GM21737 (cell line): ENCODE results near the gene MAFG.
"Not testable (repeated sequence)": the region's sequence is repeated elsewhere in the genome, so short reads cannot be mapped to it uniquely, and the experiment has no call there.

Source experiments
- ATAC-seq: cut with Tn5 transposase; IDR thresholded peaks from one replicate; pipeline ENCODE4 v1.9.1; 2021; ENCODE audit warnings: mild to moderate bottlenecking, moderate library complexity; ENCODE audit not compliant: unreplicated experiment

Gene MAFG

DNA sequence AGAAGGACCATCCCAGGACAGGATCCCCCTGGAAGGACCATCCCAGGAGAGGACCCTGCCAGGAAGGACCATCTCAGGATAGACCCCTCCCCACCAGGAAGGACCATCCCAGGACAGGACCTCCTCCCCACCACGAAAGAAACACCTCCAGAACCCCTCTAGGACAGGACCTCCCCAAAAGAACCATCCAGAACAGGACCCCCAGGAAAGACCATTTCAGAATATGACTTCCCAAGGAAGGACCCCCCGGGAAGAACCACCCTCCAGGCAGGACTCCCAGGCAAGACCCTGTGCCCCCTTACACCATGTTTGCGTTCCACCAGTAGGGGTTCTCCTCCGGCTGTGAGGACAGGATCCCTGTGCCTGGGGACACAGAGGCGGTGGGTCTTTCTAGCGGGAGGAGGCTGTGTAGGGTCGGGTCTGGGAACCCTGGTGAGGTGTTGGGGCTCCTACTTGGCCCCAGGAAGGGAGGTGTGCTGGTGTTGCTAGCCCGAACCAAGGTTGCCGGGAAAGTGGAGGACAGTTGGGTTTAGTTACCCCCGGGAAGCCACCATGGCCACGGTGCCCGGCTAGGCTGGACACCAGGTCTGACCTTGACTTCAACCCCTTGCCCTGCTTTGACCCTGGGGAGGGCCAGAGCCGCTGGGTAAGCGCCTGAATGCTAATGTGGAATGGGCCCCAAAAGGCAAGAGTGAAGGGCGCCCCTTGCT is 31.3 kb upstream of the MAFG start:
- ATAC-seq, result no peak

DNA sequence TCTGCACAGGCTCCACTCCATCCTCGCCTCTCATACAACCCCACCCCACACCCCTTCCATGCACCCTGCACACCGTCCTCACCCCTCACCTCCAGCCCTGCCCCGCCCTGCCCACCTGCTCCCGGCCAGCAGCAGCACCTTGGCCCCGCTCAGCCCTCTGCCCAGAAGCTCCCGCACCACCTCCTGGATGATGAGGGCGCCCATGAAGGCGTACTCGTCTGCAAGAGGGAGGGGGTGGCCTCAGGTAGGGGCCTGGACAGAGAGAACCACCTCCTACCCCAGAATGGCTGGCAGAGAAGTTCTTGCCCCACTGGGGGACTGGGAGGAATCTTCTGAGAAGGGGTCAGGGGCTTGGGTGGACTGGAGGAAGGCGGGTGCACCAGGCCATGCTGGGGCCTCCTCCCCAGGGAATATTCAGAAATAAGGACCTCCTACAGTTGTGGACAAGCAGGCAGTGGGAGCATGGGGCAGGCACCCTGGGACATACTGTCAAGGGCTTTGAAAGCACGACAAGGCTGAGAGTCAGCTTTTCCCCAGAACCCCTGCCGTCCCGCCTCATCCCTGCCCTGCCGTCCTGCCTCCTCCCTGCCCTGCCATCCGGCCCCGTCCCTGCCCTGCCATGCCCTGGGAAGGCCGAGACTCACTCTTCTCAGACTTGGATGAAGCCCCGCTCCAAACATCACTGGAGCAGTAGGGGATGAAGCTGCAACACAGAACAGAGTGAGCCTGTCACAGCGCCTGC is 30.3 kb upstream of the MAFG start:
- no peak for ATAC-seq

DNA sequence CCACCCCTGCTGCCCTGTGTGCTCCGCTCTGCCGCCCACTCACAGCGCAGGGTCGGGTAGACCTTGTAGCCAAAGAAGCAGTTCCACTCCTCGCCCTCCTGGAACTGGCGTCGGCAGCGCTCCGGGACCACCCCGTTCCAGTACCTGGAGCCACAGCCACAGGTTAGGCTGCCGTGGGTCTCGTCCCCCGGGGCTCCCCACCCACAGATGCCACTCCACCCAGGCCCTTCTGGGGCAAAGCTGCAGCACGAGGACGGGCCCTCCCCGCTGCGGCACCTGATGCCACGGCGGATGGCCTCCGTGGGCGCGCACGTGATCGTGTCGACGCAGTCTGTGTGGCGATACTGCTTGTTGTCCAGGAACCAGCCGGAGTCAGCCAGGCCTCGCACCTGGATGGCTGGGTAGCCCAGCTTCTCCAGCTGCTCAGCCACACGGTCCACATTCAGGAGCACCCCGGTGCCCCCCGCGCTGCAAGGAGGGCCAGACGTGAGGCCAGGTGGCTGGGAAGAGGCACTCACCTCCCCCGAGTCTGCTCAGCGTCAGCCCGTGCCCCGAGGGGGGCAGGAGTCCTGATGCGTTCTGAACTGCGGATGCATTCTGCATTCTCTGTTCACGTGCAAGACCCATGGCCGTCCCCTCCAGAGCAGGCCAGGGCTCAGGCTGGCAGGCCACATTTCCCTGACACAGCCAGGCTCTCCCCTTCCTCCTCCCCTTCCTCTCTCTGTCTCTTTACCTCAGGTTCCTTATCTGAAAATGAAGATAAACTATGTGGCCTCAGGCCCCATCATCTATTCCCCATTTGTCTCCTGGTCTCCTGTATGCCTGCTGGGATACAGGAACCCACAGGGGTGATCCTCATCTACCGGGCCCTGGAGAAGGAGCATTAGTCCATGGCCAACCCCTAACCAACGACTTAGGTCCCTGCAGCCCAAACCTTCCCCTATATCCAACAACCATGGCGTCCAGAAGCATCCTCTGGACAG is 29.4 kb upstream of the MAFG start:
- ATAC-seq, result no peak

DNA sequence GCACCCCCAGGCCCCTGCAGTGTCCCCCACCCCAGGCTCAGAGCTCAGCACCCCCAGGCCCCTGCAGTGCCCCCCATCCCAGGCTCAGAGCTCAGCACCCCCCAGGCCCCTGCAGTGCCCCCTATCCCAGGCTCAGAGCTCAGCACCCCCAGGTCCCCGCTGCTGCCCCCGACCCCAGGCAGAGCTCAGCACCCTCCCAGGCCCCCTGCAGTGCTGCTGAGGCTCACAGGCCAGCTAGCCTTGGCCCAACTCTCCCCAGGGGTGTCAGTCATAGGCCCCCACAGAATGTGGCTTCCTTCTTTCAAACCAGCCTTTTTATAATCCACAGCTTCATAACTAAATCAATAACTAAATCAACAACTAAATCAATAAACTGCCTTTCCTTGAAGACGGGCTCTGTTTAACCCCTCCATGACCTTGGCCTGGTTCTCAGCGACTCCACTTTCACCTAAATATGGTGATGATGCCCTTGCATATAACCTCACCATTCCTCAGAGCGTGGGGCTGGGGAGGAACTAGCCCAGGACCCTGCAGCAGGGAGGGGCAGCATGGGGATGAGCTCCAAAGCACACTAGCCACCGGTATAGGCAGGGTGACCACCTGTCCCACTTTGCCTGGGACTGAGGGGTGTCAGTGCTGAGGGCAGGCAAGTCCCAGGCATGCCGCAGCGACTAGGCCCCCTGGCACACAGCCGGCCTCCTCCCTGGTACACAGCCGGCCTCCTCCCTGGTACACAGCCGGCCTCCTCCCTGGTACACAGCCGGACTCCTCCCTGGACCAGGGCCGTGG is 28.4 kb upstream of the MAFG start:
- ATAC-seq, result no peak

DNA sequence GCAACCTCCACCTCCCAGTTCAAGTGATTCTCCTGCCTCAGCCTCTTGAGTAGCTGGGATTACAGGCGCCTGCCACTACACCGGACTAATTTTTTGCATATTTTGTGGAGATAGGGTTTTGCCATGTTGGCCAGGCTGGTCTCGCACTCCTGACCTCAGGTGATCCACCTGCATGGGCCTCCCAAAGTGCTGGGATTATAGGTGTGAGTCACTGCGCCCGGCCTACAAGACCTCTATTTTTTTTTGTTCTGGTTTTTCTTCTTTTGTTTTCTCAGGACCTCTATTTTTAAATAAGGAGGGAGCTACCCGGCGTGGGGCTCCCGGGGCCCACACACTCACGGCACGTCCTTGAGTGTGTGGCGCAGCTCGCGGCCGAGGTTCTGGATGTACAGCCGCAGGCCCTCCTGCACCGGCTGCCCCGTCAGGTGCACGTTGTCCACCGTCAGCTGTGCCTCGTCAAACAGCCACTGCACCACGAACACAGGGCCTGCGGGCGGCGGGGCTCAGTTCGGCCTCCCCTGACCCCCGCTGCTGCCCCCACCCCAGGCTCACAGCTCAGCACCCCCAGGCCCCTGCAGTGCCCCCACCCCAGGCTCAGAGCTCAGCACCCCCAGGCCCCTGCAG is 27.6 kb upstream of the MAFG start:
- no peak for ATAC-seq

DNA sequence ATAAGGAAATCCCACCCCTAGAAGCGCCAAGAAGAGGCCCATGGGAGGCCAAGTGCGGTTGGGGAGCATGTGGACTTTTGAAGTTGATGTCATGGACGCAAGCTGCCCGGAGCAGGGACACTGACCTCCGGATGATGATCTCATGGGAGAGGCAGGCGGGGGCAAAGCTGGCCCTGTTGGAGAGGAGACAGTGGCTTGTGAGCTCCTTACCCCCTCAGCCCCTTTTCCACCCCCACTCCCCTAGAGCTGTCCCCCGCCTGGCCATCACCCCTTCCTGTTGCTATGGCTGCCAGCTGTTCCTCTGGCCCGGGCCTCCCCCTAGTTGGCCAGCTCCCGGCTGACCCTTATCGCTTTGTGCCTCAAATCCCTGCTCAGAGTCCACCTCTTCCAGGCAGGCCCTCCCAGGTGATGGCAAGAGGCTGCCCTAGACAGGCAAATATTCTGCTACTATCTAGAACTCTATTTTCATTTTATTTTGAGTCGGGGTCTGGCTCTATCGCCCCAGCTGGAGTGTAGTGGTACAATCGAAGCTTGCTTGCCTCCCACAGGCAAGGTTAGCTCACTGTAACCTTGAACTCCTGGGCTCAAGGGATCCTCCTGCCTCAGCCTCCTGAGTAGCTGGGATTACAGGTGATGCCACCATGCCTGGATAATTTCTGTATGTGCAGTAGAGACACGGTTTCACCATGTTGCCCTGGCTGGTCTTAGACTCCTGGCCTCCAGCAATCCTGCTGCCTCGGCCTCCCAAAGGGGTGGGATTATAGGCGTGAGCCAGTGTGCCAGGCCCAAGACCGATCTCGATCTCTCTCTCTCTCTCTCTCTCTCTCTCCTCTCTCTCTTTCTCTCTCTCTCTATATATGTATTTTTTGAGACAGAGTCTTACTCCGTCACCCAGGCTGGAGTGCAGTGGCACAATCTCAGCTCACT is 26.9 kb upstream of the MAFG start:
- ATAC-seq, result no peak

DNA sequence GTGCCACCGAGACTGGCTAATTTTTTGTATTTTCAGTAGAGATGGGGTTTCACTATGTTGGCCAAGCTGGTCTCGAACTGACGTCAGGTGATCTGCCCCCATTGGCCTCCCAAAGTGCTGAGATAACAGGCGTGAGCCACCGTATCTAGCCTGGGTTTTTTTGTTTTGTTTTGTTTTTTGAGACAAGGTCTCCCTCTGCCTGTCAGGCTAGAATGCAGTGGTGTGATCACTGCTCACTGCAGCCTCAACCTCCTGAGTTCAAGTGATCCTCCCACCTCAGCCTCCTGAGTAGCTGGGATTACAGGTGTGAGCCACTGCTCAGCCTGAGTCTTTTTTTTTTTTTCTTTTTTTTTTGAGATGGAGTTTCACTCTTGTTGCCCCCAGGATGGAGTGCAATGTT is 25.9 kb upstream of the MAFG start:
- not testable (repeated sequence) for ATAC-seq

DNA sequence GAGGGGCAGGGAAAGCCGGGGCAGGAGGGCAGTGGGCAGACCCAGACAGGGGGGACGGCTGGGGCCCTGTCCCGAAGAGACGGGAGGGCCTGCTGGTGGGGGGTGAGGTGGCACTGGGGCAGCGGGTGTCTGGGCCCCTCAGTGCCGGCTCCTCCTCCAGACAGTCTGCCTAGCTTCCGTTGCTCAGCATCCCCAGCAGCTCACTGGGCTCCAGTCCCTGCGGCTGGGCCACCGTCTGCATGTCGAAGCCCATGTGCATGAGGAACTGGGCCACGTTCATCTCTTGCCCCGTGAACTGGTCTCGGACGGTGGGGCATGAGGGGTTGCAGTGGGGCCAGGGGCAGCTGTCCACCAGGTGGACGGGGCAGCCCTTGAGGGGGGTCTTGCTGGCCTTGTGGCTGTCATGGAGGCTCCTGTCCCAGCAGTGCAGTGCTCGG is 25.3 kb upstream of the MAFG start:
- ATAC-seq, result no peak

DNA sequence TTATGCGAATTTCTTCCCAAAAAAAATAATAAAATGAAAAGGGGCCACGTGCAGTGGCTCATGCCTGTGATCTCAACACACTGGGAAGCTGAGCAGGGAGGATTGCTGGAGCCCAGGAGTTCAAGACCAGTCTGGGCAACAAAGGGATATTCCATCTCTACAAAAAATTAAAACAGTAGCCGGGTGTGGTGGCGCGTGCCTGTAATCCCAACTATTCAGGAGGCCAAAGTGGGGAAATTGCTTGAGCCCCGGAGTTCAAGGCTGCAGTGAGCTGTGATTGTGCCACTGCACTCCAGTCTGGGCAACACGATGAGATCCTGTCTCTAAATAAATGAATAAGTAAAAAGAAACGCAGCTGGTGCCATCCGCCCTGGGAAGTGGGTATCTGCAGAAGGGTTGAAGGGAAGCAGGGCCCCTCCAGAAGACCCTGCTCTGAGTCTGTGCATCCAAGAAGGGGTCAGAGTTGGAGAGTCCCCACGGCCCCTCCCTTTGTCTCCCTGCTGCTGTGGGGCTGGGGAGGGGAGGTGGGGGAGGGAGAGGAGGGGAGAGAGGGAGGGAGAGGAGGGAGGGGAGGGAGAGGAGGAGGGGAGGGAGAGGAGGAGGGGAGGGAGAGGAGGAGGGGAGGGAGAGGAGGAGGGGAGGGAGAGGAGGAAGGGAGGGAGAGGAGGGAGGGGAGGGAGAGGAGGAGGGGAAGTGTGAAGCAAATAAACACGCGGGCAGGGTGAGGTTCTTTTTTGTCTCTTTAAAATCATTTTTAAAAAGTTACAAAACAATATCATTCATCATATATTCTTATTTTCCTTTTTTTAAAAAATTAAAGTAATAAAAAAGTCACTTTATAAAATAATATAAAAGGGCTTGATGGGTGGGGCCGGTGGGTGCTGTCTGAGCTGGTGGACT is 24.5 kb upstream of the MAFG start:
- ATAC-seq, result no peak

DNA sequence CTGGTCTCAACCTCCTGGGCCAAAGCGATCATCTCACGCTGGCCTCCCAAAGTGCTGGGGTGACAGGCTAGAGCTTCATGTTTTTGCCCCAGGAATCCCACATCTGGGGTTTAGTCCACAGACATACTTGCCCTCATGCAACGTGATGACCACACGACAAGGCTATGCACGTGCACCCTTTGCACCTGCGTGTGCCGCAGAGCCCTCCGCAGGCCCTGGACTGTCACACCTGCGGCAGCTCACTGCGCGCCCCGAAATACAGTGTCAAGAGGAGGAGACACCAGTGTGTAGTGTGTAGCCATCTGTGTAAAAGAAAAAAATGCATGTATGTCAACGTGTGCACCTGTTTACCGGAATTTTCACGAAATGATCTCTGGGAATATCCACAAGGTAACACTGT is 23.0 kb upstream of the MAFG start:
- ATAC-seq, result no peak

DNA sequence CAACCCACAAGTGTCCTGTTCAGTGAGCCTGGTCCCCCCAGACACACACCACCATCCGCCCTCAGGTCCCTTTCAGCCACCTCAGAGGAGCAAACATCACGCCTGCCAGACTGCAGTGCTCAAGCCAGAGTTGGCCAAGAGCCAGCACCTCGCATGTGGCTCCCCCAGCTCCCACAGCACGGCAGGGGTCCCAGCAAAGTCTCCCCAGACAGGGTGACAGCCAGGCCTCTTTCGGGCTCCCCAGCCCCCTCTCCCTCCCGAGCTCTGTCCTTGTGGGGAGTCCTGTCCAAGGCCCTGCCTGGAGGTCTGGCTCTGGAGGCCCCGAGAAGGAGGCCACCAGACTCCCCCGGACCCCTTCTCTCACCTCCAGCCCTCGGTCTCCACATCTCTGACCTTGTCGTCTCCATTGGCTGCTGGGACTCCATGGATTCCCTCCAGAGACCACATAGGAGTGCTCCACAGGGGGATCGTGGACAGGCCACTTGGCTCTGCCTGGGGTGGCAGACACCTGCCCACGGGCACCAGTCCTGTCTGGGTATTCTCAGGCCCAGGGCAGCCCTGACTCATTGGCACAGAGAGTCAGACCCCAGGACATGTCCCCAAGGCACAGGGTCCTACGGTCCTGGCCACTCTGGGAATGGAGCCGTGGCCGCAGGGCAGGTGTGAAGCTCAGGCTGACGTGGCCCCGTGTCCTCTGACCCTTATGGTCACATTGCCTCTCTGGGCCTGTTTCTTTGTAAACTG is 21.3 kb upstream of the MAFG start:
- ATAC-seq, result no peak

DNA sequence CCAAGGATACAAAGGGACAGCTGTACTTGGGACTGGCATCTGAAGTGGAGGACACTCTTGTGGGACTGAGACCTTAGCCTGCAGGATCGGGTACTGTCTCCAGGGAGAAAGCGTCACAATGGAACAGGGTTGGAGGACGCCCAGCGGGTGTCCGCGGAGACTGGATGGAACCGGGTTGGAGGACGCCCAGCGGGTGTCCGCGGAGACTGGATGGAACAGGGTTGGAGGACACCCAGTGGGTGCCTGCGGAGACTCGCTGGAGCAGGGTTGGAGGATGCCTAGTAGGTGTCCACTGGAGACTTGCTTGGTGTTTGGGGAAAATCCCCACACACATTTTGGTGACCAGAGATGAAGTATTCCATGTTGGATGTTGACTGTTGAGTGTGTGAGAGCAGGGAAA is 19.7 kb upstream of the MAFG start, which contains the start of gene MYADML2:
Gene MYADML2 (minus strand): TSS at position 45 of the 400 bp plus-strand sequence. CDS start 5,492 bp downstream, outside the sequence.
- no peak for ATAC-seq

DNA sequence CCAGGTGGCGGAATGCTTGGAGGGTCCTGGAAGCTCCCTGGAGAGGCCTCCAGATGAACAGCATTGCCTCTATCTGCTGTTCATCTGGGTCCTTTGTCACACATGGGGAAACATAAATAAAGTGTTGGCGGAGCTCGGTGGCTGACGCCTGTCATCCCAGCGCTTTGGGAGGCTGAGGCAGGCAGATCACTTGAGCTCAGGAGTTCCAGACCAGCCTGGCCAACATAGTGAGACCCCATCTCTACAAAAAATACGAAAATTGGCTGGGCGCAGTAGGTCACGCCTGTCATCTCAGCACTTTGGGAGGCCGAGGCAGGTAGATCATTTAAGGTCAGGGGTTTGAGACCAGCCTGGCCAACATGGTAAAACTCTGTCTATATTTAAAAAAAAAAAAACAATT is 17.3 kb upstream of the MAFG start:
- no peak for ATAC-seq

DNA sequence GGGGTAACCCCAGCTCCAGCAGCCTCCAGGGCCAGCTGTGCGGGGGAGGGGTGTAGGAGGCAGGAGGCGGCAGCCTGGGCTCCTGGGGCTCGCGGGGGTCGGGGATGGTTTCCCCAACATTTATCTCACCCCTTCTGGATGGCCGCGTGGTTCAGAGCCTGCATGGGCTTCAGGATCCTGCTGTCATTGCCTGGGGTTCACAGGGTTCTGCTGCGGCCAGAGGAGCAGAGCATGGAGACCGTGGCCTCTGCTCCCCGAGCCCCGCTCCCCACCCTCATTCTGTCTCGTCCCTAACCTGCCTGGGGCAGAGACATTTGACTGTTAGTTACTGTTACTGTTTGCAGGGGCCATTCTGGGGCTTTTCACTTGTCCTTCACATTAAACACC is 14.6 kb upstream of the MAFG start:
- no peak for ATAC-seq

DNA sequence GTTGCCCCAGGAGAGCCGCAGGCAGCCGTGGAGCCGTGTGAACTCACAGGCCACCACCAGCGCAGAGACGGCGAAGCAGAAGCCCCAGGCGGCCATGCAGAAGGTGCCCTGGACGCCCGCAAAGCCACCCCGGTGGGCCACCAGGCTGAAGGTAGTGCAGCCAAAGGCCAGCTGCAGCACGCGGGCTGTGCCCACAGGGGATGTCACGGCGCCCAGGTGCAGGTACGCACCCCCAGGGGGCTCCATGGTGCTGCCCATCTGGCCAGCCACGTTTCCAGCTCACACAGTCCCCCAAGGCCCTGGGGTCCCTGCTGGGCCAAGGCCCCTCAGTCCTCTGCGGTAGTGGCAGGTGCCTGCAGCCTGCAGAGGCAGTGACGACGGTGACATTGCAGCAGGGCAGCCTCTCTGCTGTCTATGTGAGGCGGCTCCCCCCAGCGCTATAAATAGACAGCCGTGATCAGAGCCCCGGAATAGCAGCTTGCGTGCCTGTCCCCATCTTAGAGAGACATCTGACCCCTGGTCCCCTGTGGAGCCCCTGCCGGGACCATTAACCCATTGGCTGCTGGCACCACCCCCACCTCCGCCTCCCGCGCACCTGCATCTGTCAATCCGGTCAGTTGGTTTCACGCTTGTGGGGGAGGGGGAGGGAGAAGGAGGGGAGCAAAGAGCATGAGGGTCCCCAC is 14.1 kb upstream of the MAFG start:
- ATAC-seq, result no peak
